GM12801 (cell line): Measurements from ENCODE around the gene SUN3.

ENCODE experiments used
- CTCF ChIP-seq: IDR thresholded peaks from one replicate; pipeline ENCODE4 v1.5.1; 2011; ENCODE audit warnings: control low read depth; ENCODE audit not compliant: insufficient read length; ENCODE audit errors: extremely low read depth

SUN3 gene

DNA sequence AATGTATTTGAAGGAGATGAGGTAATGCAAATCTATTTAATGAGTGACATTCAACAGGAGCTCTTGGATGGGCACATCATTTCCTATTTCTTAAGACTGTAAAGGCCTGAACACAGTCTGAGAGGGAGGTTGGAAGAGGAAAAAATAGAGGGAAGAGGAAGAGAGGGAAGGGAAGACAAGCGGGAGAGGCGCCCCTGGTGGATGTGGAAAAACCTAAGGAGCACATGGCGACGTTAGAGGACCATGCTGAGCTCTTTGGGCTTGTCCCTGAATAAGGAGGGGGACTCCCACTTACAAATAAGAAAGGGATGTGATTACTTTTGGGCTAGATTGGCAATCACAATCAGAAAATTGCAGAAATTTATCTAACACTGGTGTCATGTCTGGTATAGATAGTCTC, 19.6 kb downstream of the SUN3 start:
- no peak for TF ChIP-seq CTCF

DNA sequence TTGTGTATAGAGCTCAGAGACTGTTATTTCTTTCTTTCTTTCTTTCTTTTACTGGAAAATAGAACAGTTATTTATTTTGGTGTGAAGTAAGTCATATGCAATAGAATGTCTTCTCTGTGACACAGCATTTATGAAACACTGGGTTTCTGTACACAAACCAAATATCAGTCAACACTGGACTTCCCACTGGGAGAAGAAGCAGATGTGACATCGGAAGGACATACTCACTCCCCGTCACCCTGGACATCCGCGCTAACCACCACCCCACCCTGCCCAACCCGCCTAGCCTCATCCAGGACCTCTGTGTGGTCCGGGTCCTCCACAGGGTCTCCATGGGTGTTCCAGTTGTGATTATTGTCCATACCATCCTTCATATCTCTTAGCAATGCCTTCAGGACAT, 22.0 kb downstream of the SUN3 start:
- no peak for TF ChIP-seq CTCF

DNA sequence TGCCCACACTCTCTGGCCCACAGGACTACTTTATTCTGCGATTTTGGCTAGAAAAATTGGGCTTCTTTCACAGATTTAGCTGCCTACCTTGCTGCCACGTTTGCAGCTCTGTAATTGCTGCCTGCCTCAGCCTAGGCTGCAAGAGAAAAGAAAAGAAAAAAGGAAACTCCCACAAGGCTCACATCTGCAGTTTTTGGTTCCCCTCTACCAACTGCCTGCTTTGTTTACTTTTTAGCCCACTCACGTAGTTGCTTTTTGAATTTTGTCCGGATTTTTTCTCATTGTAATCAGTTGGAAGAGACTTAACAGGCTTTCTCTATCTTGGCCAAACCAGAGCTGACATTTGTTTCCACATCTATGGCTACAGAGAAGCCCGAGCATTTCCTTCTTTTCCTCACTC, 24.3 kb downstream of the SUN3 start:
- TF ChIP-seq CTCF: no peak

GRCh38 chr7:48004032-48004431, 24.9 kb downstream of the SUN3 start:
- TF ChIP-seq CTCF: no peak

- TF ChIP-seq CTCF: no peak
Measured at GRCh38 chr7:47999413-47999812, 29.5 kb downstream of the SUN3 start.

GRCh38 chr7:47992446-47992845, 36.5 kb downstream of the SUN3 start:
- no peak for TF ChIP-seq CTCF

- TF ChIP-seq CTCF: no peak
Measured at GRCh38 chr7:47991741-47992311, 37.1 kb downstream of the SUN3 start.

- no peak for TF ChIP-seq CTCF
Measured at GRCh38 chr7:47991270-47991669, 37.6 kb downstream of the SUN3 start.
